ENCODE data around the gene ATAD1.
"Not testable (repeated sequence)": the region's sequence is repeated elsewhere in the genome, so short reads cannot be mapped to it uniquely, and the experiment has no call there.

ATAD1 gene

DNA sequence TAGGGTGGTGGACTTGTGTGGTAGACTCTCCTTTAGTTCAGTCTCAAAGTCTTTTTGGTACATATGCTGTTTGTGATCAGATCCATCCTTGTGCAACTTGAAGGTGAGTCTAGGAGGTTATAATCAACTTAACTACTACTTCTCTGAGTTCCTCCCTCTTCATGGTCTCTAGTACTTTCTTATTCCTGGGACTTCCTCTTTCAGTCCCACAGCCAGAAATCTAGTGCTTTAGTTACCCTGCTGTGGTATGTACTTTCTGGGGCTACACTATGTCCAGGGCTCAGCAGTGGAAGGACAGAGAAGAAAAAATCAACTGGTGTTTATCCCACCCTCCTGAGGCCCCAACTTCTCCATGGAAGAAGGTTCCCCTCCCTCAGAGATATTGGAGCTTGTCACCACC lies 19.4 kb upstream of the ATAD1 start:
- DNase-seq (ENCODE audit: low read depth): no peak
- H3K4me3 ChIP-seq (ENCODE audit: low read length): no peak overlapping the region
- TF ChIP-seq, protein P1, sequence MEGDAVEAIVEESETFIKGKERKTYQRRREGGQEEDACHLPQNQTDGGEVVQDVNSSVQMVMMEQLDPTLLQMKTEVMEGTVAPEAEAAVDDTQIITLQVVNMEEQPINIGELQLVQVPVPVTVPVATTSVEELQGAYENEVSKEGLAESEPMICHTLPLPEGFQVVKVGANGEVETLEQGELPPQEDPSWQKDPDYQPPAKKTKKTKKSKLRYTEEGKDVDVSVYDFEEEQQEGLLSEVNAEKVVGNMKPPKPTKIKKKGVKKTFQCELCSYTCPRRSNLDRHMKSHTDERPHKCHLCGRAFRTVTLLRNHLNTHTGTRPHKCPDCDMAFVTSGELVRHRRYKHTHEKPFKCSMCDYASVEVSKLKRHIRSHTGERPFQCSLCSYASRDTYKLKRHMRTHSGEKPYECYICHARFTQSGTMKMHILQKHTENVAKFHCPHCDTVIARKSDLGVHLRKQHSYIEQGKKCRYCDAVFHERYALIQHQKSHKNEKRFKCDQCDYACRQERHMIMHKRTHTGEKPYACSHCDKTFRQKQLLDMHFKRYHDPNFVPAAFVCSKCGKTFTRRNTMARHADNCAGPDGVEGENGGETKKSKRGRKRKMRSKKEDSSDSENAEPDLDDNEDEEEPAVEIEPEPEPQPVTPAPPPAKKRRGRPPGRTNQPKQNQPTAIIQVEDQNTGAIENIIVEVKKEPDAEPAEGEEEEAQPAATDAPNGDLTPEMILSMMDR (conservative IDR thresholded peaks at IDR 0.05; ENCODE audit: low read length): no peak

DNA sequence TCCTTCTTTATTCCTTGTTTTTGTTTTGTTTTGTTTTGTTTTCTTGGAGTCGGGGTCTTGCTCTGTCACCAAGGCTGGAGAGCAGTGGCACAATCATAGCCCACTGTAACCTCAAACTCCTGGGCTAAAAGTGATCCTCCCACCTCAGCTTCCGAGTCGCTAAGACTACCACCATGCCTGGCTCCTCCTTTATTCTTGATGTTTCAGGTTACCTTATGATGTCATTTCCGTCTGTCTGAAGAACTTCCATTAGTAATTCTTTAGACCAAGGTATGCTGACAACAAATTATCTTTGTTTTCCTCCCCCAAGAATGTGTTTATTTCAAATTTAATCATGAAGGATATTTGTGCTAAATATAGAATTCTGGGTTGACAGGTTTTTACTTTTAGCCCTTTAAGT lies 18.1 kb upstream of the ATAD1 start:
- TF ChIP-seq, protein P1 (conservative IDR thresholded peaks at IDR 0.05; ENCODE audit: low read length): no peak
- H3K4me3 ChIP-seq (ENCODE audit: low read length): no peak overlapping the region
- DNase-seq (ENCODE audit: low read depth): no peak

DNA sequence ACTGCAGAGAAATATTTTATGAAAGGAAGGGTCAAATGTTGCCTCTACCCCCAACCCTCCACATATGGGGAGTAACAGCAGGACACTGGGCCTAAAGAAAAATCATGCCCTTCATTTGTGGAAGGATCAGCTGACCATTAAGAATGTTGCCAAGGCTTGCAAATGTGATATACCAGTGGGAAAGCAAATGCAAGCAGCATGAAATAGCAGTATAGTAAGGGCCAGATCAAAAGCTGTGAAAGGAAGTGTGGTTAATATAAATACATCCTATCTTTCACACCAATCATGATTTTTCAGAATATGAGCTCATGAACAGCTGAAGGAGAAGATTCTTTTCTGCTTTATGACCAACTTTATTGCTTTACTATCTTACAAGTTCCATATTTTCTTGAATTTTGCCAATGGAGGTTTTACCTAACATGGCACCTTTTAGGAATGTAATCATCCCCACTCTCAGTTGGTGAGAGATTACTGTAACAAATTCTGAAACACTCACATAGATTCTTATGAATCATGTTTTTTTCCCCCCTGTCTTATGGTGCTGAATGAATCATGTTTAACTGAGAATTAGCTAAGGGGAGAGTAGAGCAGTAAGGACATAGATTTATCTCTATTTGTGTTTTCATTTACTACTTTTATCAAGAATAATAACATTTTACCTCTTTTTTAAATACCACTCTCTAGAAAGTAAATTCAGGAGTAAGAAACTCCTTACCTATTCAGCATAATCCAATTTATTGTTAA lies 12.1 kb upstream of the ATAD1 start:
- no peak overlapping the region for H3K4me3 ChIP-seq (ENCODE audit: low read length)
- no peak for DNase-seq (ENCODE audit: low read depth)
- TF ChIP-seq, protein P1 (conservative IDR thresholded peaks at IDR 0.05; ENCODE audit: low read length): no peak

DNA sequence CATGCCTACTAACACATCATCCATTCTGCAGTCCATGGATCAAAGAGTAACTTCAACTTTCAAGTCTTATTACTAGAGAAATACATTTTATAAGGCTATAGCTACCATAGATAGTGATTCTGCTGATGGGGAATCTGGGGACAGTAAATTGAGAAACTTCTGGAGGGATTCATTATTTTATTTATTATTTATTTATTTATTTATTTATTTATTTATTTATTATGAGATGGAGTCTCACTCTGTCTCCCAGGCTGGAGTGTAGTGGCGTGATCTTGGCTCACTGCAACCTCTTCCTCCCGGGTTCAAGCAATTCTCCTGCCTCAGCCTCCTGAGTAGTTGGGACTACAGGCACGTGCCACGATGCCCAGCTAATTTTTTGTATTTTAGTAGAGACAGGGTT lies 11.0 kb upstream of the ATAD1 start:
- H3K4me3 ChIP-seq (ENCODE audit: low read length); DNase-seq (ENCODE audit: low read depth): not testable (repeated sequence)

DNA sequence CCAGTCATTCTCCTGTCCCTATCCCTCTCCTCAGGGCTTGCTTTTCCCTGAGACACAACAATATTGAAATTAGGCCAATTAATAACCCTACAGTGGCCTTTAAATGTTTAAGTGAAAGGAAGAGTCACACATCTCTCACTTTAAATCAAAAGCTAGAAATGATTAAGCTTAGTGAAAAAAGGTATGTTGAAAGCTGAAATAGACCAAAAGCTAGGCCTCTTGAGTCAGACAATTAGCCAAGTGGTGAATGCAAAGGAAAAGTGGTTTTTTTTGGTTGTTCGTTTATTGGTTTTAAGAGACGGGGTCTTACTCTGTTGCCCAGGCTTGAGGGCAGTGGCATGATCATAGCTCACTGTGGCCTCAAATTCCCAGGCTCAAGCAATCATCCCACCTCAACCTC lies 9.7 kb upstream of the ATAD1 start:
- H3K4me3 ChIP-seq (ENCODE audit: low read length): no peak overlapping the region
- TF ChIP-seq, protein P1 (conservative IDR thresholded peaks at IDR 0.05; ENCODE audit: low read length): no peak
- DNase-seq (ENCODE audit: low read depth): no peak

DNA sequence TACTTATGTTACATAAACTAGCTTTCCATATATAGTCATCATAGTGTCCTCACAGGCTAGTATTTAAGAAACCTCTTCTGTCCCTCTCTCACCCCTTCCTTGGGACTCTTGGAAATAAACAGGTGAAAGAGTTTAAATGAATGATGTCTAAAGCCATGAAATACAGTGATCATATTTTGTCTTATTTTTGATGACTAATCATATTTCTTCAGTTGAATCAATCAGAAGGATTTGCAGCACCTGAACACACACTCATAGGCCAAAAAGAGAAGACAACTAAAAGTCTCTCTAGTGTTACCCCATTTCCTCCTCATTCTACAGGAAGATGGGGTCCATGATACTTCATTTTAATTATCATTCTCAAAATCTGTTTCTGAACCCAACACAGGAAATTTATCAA lies 8.6 kb upstream of the ATAD1 start:
- TF ChIP-seq, protein P1 (conservative IDR thresholded peaks at IDR 0.05; ENCODE audit: low read length): no peak
- DNase-seq (ENCODE audit: low read depth): no peak
- no peak overlapping the region for H3K4me3 ChIP-seq (ENCODE audit: low read length)

DNA sequence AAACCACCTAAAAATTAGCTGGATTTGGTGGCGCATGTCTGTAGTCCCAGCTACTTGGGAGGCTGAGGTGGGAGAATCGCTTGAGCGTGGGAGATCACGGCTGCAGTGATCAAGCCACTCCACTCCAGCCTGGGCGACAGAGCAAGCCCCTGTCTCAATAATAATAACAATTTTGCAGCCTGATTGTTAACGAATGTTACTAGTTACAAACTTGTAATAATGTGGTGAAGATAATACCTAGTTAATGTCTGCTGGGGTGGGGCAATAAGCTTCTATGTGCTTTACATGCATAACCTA lies 1.2 kb upstream of the ATAD1 start:
- no peak for DNase-seq (ENCODE audit: low read depth)
- no peak overlapping the region for H3K4me3 ChIP-seq (ENCODE audit: low read length)
- TF ChIP-seq, protein P1 (conservative IDR thresholded peaks at IDR 0.05; ENCODE audit: low read length): no peak
